GM18511 (cell line): Measurements from ENCODE around the gene TRIM4.

ENCODE experiments used
- ATAC-seq: cut with Tn5 transposase; IDR thresholded peaks from one replicate; pipeline ENCODE4 v1.9.1; 2021; ENCODE audit warnings: mild to moderate bottlenecking, moderate library complexity; ENCODE audit not compliant: unreplicated experiment

The TRIM4 gene

DNA sequence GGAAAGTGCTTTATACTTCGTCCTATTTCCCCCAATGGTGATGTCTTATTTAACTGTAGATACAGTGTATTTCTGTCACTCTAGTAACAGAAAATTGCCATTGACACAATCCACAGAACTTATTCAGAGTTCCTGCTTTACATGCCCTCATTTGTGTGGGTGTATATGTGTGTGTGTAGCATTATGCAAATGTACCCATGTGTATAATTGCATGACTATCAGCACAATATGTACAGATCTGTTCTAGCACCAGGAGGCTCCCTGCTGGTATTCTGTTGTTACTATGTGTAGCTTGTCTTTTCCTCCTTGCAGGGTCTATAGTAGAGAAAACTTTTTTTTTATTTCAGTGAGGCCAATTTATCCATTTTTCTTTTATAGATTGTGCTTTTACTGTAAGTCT, 75.0 kb downstream of the TRIM4 start:
- no peak for ATAC-seq

DNA sequence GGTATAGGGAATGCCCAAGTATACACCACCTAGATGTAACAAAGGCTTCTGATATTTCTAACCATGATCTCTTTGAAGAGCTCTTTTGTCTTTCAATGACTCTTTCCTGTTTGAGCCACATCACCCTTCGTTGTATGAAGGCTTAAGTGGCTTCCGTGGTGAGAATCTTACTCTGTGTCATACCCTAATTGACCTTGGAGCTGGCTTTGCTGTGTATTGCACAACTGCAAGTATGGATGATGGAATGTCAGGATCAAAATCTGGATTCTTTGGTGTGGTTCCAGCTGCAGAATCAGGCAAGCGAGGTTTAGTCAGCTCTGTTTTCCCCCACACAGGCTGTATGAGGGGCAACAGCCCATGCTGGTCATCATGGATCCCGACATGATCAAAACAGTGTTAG, 75.5 kb downstream of the TRIM4 start:
- no peak for ATAC-seq

- no peak for ATAC-seq
These were observed 76.4 kb downstream of the TRIM4 start for GRCh38 chr7:99842926-99843325.
